GM12878 (cell line): ENCODE results near the gene RAB25. TPM values are rescaled to one million over a fixed set of nuclear protein-coding genes. Genes with fewer than 3 reads are reported as not detected.
A peak's percentile ranks its signal among the peaks of the same experiment; 100 is the strongest.

Experiments used
- CREB1 ChIP-seq: IDR thresholded peaks from 2 replicates; pipeline ENCODE4 v1.6.1; 2012; ENCODE audit warnings: low read depth, mild to moderate bottlenecking, inconsistent platforms
- EGR1 ChIP-seq, 2 experiments: IDR thresholded peaks; 1 replicate in 1 of 2; 2 replicates in 1 of 2; pipeline ENCODE4 v1.6.1; 2011 to 2012; ENCODE audit warnings: low read depth in 2 of 2, low read length in 2 of 2, borderline replicate concordance in 1 of 2, mild to moderate bottlenecking in 1 of 2, moderate library complexity in 1 of 2
- FOXM1 ChIP-seq: IDR thresholded peaks from 2 replicates; pipeline ENCODE4 v1.6.1; 2012; ENCODE audit warnings: low read depth, mild to moderate bottlenecking, inconsistent platforms, low read length, moderate library complexity
- GABPA ChIP-seq: IDR thresholded peaks from 2 replicates; pipeline ENCODE4 v1.6.1; 2014; ENCODE audit warnings: antibody characterized with exemption, low read depth, mild to moderate bottlenecking, inconsistent platforms
- IKZF1 ChIP-seq: fragments of 450-650 bp; conservative IDR thresholded peaks from 2 replicates; pipeline ENCODE4 v1.6.1; 2017; ENCODE audit warnings: antibody characterized with exemption, mild to moderate bottlenecking
- IKZF2 ChIP-seq, 2 experiments: fragments of 450-650 bp; IDR thresholded peaks; 2 replicates each; pipeline ENCODE4 v1.6.1; 2017; ENCODE audit warnings: mild to moderate bottlenecking in 2 of 2, moderate library complexity in 2 of 2
- IRF4 ChIP-seq: IDR thresholded peaks from 2 replicates; pipeline ENCODE4 v1.6.1; 2011; ENCODE audit warnings: low read depth, low read length
- MAX ChIP-seq: IDR thresholded peaks from 2 replicates; pipeline ENCODE4 v1.6.1; 2012; ENCODE audit warnings: low read depth, low read length, improper control_type of control experiment
- NR2F1 ChIP-seq: fragments of 450-650 bp; conservative IDR thresholded peaks from 2 replicates; pipeline ENCODE4 v1.6.1; 2017; ENCODE audit warnings: mild to moderate bottlenecking
- PAX5 ChIP-seq: IDR thresholded peaks from 2 replicates; pipeline ENCODE4 v1.6.1; 2011; ENCODE audit warnings: low read depth, low read length, borderline replicate concordance
- RB1 ChIP-seq: fragments of 450-650 bp; formaldehyde crosslinking; IDR thresholded peaks from 2 replicates; pipeline ENCODE4 v1.6.1; 2017; ENCODE audit warnings: mild to moderate bottlenecking, borderline replicate concordance
- SIX5 ChIP-seq: IDR thresholded peaks from 2 replicates; pipeline ENCODE4 v1.6.1; 2011; ENCODE audit warnings: mild to moderate bottlenecking, low read depth, low read length, moderate library complexity; ENCODE audit not compliant: severe bottlenecking
- SPI1 ChIP-seq: IDR thresholded peaks from 2 replicates; pipeline ENCODE4 v1.6.1; 2011; ENCODE audit warnings: low read depth, mild to moderate bottlenecking, low read length, moderate library complexity, borderline replicate concordance; ENCODE audit not compliant: insufficient read depth
- polyA plus RNA-seq, 11 experiments: library from polyadenylated mRNA; depleted of rRNA in 4 of 11; unstranded in 6 of 11; stranded (reverse) in 5 of 11; fragments of >200 nt; fragmentation: Nextera tagmentation in 4 of 11; fragmentation: Illumina TruSeq in 1 of 11; extraction: Ambion mirVana in 4 of 11; extraction: Trizol in 1 of 11; gene quantifications; 1 replicate in 1 of 11; 2 replicates in 10 of 11; pipeline versions ENCODE4 v1.2.1 to v1.2.3, GENCODE V29; 2011 to 2016; ENCODE audit warnings: inconsistent platforms in 2 of 11, missing spikeins in 2 of 11, low read depth in 1 of 11
- total RNA-seq, 4 experiments: library from RNA; depleted of rRNA in 3 of 4; stranded (reverse); fragments of >200 nt in 3 of 4; fragmentation: Illumina TruSeq in 1 of 4; extraction: Trizol in 1 of 4; gene quantifications; 2 replicates each; pipeline versions ENCODE4 v1.2.1 to v1.2.3, GENCODE V29; 2013 to 2021
- TF ChIP-seq, protein P1 (sequence below): fragments of 450-650 bp; IDR thresholded peaks from 2 replicates; pipeline ENCODE4 v1.6.1; 2016; ENCODE audit warnings: mild to moderate bottlenecking
- TF ChIP-seq, protein P2 (sequence below): fragments of 450-650 bp; IDR thresholded peaks from 2 replicates; pipeline ENCODE4 v1.6.1; 2017; ENCODE audit warnings: low read depth, mild to moderate bottlenecking, moderate library complexity
- TF ChIP-seq, protein P3 (sequence below): IDR thresholded peaks from 2 replicates; pipeline ENCODE4 v1.6.1; 2012; ENCODE audit warnings: low read length, inconsistent platforms
- TF ChIP-seq, protein P4 (sequence below): fragments of 450-650 bp; conservative IDR thresholded peaks from 2 replicates; pipeline ENCODE4 v1.6.1; 2017; ENCODE audit warnings: mild to moderate bottlenecking, moderate library complexity
- TF ChIP-seq, protein P5 (sequence below): fragments of 450-650 bp; IDR thresholded peaks from 2 replicates; pipeline ENCODE4 v1.6.1; 2016; ENCODE audit warnings: mild to moderate bottlenecking, moderate library complexity, borderline replicate concordance

The RAB25 gene
- total and polyA plus RNA-seq, 10 of the 15 experiments (the other 5 are each of a cell fraction or from before 2014, with no cell fraction given), result 0.16 to 0.36 (median 0.22) TPM; not detected in 7

DNA sequence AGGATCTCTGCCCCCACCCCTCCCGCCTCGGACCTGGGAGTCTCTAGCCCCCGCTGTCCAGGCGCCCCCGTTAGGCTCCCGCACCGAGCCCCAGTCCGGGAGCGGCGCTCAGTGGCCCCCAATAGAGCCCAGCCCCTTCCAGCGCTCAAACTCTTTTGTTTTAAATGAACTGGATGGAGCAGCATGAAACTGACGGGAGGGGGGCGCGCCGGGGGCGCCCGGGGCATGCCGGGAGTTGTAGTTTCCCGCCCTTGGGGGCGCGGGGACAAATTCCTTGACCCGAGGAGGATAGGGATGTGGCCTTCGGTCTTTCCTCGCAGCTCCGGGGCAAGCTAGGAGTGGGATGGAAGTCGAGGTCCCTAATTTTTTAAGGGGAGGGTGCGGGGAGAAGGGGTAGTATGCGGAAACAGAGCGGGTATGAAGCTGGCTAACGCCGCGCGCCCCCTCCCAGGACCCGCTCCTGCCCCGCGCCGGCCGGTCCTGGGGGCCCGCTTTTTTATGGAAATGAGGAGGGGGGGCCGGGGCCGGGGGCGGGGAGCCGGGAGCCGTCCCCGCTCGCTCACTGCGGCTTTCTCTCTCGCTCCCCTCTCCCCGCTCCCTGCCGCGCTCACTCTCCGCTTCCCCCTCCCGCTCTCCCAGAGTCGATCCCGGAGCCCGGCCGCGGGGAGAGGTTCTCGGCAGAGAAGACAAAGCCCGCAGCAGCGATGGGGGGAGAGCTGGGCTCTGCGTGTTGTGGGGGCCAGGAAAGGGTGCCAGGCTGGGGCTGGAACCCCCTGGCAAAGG, 21.5 kb downstream of the RAB25 start, which contains the start of gene MEX3A (continued):
- TF ChIP-seq, protein P1, sequence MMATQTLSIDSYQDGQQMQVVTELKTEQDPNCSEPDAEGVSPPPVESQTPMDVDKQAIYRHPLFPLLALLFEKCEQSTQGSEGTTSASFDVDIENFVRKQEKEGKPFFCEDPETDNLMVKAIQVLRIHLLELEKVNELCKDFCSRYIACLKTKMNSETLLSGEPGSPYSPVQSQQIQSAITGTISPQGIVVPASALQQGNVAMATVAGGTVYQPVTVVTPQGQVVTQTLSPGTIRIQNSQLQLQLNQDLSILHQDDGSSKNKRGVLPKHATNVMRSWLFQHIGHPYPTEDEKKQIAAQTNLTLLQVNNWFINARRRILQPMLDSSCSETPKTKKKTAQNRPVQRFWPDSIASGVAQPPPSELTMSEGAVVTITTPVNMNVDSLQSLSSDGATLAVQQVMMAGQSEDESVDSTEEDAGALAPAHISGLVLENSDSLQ, result no peak
- TF ChIP-seq EGR1 (IDR thresholded peaks at IDR 0.05; ENCODE audit: borderline replicate concordance in 1 of 2, low read depth in 2 of 2, low read length in 2 of 2) (peak in 1 of 2 experiments; percentile 17; a peak in 1 of 3 replicates), SIX5 (peak; percentile 90), NR2F1 (0 out of 2 replicates have a peak, but pooled peaks have one; percentile 23), CREB1 (peak; percentile 77), PAX5 (no peak), IRF4 (no peak), GABPA (no peak), IKZF2 (IDR thresholded peaks at IDR 0.05) (no peak; a peak in 1 of 4 replicates), MAX (peak; percentile 32; the same call in 1 of the 2 replicates), IKZF1 (peak; percentile 85), RB1 (peak; percentile 73; the same call in 1 of the 2 replicates), SPI1 (no peak), FOXM1 (no peak)
- TF ChIP-seq, protein P2, sequence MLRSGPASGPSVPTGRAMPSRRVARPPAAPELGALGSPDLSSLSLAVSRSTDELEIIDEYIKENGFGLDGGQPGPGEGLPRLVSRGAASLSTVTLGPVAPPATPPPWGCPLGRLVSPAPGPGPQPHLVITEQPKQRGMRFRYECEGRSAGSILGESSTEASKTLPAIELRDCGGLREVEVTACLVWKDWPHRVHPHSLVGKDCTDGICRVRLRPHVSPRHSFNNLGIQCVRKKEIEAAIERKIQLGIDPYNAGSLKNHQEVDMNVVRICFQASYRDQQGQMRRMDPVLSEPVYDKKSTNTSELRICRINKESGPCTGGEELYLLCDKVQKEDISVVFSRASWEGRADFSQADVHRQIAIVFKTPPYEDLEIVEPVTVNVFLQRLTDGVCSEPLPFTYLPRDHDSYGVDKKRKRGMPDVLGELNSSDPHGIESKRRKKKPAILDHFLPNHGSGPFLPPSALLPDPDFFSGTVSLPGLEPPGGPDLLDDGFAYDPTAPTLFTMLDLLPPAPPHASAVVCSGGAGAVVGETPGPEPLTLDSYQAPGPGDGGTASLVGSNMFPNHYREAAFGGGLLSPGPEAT, result 0 out of 2 replicates have a peak, but pooled peaks have one; percentile 24
- TF ChIP-seq, protein P3, sequence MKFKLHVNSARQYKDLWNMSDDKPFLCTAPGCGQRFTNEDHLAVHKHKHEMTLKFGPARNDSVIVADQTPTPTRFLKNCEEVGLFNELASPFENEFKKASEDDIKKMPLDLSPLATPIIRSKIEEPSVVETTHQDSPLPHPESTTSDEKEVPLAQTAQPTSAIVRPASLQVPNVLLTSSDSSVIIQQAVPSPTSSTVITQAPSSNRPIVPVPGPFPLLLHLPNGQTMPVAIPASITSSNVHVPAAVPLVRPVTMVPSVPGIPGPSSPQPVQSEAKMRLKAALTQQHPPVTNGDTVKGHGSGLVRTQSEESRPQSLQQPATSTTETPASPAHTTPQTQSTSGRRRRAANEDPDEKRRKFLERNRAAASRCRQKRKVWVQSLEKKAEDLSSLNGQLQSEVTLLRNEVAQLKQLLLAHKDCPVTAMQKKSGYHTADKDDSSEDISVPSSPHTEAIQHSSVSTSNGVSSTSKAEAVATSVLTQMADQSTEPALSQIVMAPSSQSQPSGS, result no peak
- TF ChIP-seq, protein P4, sequence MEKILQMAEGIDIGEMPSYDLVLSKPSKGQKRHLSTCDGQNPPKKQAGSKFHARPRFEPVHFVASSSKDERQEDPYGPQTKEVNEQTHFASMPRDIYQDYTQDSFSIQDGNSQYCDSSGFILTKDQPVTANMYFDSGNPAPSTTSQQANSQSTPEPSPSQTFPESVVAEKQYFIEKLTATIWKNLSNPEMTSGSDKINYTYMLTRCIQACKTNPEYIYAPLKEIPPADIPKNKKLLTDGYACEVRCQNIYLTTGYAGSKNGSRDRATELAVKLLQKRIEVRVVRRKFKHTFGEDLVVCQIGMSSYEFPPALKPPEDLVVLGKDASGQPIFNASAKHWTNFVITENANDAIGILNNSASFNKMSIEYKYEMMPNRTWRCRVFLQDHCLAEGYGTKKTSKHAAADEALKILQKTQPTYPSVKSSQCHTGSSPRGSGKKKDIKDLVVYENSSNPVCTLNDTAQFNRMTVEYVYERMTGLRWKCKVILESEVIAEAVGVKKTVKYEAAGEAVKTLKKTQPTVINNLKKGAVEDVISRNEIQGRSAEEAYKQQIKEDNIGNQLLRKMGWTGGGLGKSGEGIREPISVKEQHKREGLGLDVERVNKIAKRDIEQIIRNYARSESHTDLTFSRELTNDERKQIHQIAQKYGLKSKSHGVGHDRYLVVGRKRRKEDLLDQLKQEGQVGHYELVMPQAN, result peak; percentile 44; the same call in 1 of the 2 replicates
- TF ChIP-seq, protein P5, sequence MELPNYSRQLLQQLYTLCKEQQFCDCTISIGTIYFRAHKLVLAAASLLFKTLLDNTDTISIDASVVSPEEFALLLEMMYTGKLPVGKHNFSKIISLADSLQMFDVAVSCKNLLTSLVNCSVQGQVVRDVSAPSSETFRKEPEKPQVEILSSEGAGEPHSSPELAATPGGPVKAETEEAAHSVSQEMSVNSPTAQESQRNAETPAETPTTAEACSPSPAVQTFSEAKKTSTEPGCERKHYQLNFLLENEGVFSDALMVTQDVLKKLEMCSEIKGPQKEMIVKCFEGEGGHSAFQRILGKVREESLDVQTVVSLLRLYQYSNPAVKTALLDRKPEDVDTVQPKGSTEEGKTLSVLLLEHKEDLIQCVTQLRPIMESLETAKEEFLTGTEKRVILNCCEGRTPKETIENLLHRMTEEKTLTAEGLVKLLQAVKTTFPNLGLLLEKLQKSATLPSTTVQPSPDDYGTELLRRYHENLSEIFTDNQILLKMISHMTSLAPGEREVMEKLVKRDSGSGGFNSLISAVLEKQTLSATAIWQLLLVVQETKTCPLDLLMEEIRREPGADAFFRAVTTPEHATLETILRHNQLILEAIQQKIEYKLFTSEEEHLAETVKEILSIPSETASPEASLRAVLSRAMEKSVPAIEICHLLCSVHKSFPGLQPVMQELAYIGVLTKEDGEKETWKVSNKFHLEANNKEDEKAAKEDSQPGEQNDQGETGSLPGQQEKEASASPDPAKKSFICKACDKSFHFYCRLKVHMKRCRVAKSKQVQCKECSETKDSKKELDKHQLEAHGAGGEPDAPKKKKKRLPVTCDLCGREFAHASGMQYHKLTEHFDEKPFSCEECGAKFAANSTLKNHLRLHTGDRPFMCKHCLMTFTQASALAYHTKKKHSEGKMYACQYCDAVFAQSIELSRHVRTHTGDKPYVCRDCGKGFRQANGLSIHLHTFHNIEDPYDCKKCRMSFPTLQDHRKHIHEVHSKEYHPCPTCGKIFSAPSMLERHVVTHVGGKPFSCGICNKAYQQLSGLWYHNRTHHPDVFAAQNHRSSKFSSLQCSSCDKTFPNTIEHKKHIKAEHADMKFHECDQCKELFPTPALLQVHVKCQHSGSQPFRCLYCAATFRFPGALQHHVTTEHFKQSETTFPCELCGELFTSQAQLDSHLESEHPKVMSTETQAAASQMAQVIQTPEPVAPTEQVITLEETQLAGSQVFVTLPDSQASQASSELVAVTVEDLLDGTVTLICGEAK, result no peak
